HG03521 (cell line): Measurements from ENCODE around the gene ALK.

ENCODE experiments used
- ATAC-seq: cut with Tn5 transposase; IDR thresholded peaks from one replicate; pipeline ENCODE4 v1.9.1; 2021; ENCODE audit warnings: mild to moderate bottlenecking, moderate library complexity; ENCODE audit not compliant: unreplicated experiment

The ALK gene

DNA sequence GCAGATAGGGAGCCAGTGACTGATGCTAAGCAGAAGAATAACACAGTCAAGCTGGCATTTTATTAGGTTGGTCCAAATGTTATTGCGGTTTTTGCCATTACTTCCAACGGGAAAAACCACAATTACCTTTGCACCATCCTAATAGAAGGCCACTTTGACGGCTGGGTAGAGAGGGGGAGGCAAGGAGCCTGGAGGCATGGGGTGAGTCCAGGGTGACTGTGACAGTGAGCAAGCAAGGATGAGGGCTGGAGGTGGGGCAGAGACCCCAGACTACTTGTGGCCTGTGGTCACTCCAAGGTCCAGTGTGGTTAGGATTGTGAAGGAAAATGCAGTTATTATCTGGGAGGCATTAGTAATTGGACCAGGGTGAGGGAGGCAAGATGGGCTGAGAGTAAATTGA is 416.6 kb downstream of the ALK start:
- no peak for ATAC-seq

DNA sequence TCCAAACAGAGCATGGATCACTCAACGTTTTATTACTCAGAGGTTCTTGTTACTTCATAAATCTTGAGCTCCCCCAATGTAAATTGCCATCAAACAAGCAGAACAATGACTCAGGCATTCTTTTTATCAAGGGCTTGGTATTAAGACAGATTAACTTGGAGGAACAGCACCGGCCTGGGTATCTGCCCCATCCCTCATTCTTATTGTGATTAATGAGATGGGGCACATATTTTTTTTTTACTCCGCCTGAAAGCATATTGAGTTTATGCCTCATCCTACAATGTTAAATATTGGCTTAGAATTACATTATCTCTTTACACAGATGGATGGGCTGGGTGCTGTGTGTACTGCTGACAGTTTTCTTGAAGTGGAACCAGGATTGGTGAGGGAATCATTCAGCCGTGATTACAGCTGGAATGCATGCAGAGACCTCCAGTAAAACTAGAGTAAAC is 418.9 kb downstream of the ALK start:
- no peak for ATAC-seq

GRCh38 chr2:29497375-29497774 is 424.0 kb downstream of the ALK start:
- ATAC-seq = no peak

GRCh38 chr2:29496198-29496597 is 425.2 kb downstream of the ALK start:
- ATAC-seq = no peak

GRCh38 chr2:29495536-29496060 is 425.8 kb downstream of the ALK start:
- ATAC-seq = no peak

DNA sequence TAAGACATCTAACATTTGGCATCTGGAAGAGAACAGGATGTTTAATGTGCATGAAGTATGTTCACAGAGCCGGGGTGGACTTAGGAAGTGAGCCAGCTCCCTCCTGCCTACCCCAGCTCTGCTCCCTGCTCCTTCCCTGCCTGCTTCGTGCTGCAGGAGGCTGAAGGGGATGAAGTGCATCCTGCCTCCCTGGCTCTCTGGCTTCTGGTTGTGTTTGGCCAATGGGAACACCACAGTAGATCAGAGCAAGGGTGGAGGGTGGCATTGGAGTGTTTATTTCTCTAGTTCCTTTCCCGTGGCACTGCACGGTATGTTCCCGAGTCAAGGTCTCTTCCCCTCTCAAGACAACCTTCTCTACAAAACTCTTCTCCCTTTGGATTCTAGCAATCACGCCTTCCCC is 426.3 kb downstream of the ALK start:
- ATAC-seq = no peak

DNA sequence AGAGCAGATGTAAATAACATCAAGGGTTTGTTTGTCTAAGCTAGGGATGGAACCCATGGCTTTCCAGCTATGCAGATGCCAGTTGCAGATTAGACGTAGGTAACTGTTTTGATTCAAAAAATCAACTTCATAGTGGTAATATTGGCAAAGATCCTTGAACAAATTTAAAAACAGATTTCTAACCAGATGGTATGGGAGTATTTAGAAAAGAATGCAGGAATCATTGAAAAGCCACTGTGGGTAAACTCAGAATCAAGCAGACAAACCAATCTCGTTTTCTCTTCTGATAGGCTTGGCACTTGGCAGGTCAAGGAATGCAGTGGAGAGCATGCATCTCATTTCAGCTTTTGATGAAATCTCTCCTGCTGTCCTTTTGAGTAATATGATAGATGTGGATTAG is 428.7 kb downstream of the ALK start:
- no peak for ATAC-seq

DNA sequence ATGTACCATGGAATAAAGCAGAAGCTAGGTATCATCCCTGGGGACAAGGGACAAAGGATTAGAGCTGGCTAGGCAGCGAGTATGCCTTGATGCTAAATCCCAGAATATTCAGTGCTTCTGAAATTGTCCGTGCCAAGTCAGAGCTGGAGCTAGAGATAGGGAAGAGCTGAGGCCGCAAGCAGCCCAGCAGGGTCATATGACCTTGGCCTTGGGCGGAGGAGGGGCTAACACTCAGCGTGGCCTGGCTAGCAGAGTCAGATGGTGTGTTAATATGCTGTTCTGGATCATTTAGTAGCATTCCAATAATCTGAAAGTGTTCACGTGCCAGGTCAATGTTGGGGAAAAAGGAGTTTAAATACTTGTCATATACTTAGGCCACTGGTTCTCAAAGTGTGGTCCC is 431.3 kb downstream of the ALK start:
- ATAC-seq = no peak

DNA sequence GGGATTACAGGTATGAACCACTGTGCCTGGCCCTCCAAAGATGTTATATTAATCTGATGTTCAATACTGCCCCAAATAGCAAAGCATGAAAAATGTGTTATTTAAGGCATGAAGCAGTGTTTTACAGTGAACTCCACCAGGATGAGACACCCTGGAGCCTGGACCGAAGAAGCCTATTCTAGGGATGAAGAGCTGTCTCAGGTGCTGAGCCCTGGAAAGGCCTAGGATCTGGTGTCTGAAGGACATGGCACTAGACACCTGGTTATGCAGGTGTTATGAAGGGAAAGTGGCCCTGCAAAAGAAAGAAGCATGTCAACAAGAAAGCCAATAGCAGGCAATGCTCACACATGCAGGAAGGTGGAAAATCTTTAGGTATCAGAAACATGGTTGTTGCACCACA is 431.8 kb downstream of the ALK start:
- ATAC-seq = no peak

DNA sequence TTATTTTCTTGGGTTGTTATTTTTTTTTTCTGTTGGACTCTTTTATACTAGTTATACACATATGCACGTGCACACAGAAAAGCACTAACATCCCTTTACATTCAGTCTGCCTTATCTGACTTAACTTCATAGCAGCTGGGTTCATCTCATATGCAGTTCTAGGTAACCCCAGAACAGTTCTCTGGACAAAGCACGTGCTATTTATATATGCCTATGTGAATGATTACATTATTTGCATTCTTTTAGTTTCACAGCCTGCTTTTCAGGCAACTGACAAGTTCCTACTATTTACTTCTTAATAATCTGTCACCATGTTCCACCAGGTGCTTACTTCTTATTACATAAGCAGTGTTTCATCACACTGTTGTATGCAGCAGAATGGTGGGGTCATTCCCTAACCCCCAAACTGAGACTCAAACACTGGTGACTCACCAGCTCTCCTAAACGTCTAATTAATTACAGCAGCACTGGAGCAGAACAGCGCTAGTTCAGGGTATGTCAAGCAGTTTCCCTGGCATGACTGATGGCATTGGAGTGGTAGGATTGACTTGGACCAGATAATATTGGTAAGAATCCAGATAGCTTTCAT is 433.3 kb downstream of the ALK start:
- ATAC-seq = no peak

DNA sequence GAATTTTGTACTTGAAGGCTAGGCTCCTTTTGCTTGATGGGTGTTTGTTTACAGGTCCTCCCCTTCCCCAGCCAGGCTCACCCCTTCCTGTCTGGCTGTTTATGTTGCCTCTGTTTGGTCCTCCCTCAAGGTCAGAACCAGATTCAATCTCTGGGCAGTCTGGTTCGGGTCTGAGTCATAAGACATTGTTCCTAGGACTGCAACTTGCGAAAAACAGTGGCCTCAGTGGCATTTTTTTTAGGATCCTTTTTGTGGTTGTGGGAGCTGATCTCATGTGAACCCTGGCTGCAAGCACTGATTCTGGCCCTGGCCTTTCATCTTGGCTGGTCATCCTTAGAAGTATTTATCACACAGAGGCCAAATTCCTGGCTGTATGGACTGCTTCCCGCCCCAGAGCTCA is 435.8 kb downstream of the ALK start:
- no peak for ATAC-seq

DNA sequence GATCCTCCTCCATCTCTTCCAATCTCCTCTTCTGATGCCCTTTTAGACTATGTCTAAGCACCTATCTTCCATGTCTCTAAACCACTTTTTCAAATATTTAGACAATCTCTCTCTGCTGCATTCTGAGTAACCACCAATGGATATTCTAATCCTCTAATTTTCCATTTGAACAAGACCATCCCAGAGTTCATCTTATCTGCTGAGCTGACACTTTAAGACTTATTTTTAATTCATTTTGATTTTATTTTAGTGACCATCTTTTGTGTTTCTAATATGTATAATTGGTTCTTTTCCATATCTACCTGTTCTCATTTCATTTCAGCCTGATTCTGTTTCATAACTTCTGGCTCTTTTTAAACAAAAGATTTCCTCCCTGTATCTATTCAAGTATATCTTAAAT is 436.3 kb downstream of the ALK start:
- ATAC-seq = no peak

DNA sequence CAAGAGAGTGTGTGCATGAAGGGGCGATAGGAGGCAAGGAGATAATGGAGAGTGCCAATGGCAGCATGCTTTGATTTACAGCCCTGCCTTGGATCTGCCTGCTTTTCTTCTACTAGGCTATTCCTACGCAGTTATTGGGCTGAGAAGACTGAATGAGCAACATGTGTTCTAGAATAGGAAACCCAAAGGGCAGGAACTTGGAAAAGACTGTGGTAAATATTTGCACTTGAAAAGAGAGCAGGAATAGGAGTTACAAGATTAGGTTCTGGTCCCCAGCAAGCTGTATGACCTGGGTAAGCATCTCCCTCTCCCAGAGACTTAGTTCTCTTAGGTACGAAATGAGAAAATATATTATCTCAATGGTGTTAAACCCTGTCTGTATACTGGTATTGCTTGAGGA is 438.5 kb downstream of the ALK start:
- ATAC-seq = no peak

GRCh38 chr2:29482348-29482747 is 439.0 kb downstream of the ALK start:
- no peak for ATAC-seq

- ATAC-seq = no peak
Measured at GRCh38 chr2:29481313-29481712, 440.1 kb downstream of the ALK start.

DNA sequence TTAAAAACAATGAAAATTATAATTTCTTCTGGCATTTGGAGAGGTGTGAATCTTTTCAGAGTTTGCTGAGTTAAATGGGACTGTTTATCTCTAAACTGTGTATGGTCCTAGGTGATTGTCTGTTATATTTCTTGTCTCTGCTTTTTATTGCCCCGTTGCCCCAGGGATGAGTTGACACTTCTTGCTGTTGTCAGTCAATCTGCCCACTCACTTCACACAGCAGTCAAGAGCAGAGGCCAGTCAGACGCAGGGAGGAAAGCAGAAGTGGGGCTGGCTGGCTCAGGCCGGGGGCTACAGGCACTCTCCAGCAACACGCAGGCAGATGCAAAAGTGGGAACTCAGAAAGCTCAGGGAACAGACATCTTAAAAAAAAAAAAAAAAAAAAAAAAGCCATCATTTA is 441.0 kb downstream of the ALK start:
- ATAC-seq = no peak

DNA sequence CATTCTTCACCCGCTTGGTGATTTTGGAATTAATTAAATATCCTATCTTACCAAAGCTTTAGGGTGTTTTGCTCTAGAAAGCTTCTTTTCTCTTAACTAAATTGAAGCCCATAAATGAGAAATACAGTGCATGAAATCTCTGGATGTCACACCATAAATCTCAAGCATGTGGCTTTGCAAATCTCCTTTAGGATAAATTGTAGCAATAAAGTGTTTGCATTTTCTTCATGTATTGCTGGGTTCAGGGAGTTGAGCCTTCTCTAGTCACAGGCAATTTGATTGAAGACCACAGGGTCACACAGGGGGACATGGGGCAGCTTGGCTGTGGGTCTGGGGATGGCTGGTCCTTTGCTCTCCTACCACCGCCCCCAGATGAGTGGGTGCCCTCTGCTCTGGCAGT is 442.0 kb downstream of the ALK start:
- ATAC-seq = no peak

- no peak for ATAC-seq
Measured at GRCh38 chr2:29478641-29479040, 442.7 kb downstream of the ALK start.

- ATAC-seq = no peak
Measured at GRCh38 chr2:29477186-29477585, 444.2 kb downstream of the ALK start.

DNA sequence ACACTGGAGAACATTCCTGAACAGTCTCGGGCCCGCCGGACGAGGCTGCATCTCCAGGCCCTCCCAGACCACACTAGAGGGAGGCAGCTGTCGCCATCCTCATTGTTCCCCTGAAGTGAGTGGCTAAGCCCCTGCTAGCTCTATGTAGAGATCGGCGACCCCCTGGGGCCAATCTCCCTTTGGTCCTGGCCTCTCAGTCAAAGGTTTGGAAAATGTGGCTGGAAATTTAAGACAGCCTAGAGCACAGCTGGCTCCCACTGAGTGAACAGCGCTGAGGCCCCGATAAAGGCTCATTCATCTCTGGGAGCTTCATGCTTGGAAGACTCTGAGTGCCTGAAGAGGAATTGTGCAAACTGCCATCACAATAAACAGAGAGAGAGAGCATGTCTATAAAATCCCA is 445.9 kb downstream of the ALK start:
- ATAC-seq = no peak

GRCh38 chr2:29469961-29470360 is 451.4 kb downstream of the ALK start:
- no peak for ATAC-seq

GRCh38 chr2:29469516-29469915 is 451.9 kb downstream of the ALK start:
- ATAC-seq = no peak

- ATAC-seq = no peak
Measured at GRCh38 chr2:29463181-29463900, 458.0 kb downstream of the ALK start.
